Mesendoderm (in vitro differentiated cells): ENCODE measurements around the gene CADPS2.

Experiments
- DNase-seq: peaks from one replicate; pipeline ENCODE4 v3.0.0; 2013
- H2AK5ac ChIP-seq: 2 replicates; pipeline ENCODE4 v1.6.1; 2013; ENCODE audit warnings: low read length, inconsistent platforms
- H2BK120ac ChIP-seq: 2 replicates; pipeline ENCODE4 v1.6.1; 2013; ENCODE audit warnings: low read depth, mild to moderate bottlenecking, low read length, moderate library complexity, mixed read lengths
- H2BK15ac ChIP-seq: replicated peaks from 2 replicates; pipeline ENCODE4 v1.6.1; 2013; ENCODE audit warnings: low read depth, mild to moderate bottlenecking, moderate library complexity
- H2BK5ac ChIP-seq: 2 replicates; pipeline ENCODE4 v1.6.1; 2013; ENCODE audit warnings: low read length, inconsistent platforms
- H3K18ac ChIP-seq: 2 replicates; pipeline ENCODE4 v1.6.1; 2013; ENCODE audit warnings: mild to moderate bottlenecking, low read length, mixed read lengths
- H3K23ac ChIP-seq: one replicate; pipeline ENCODE4 v1.6.1; 2013; ENCODE audit warnings: low read length
- H3K27ac ChIP-seq: 2 replicates; pipeline ENCODE4 v1.5.1; 2013; ENCODE audit warnings: low read depth, mild to moderate bottlenecking, inconsistent platforms, low read length, moderate library complexity
- H3K27me3 ChIP-seq: 2 replicates; pipeline ENCODE4 v1.6.1; 2013; ENCODE audit warnings: low read length, control low read depth, mild to moderate bottlenecking, inconsistent platforms; ENCODE audit not compliant: insufficient read depth, poor library complexity
- H3K36me3 ChIP-seq: 2 replicates; pipeline ENCODE4 v1.6.1; 2013; ENCODE audit warnings: low read length, inconsistent platforms; ENCODE audit not compliant: control insufficient read depth, insufficient read depth
- H3K4ac ChIP-seq: one replicate; pipeline ENCODE4 v1.6.1; 2013; ENCODE audit warnings: low read depth, mild to moderate bottlenecking, low read length, moderate library complexity
- H3K4me1 ChIP-seq: 2 replicates; pipeline ENCODE4 v1.6.1; 2013; ENCODE audit warnings: low read depth, low read length, inconsistent platforms; ENCODE audit not compliant: control insufficient read depth
- H3K4me2 ChIP-seq: 2 replicates; pipeline ENCODE4 v1.6.1; 2013; ENCODE audit warnings: low read length
- H3K4me3 ChIP-seq: 2 replicates; pipeline ENCODE4 v1.5.1; 2013; ENCODE audit warnings: mild to moderate bottlenecking, low read length
- H3K56ac ChIP-seq: one replicate; pipeline ENCODE4 v1.6.1; 2013; ENCODE audit warnings: low read length
- H3K79me1 ChIP-seq: 2 replicates; pipeline ENCODE4 v1.6.1; 2013; ENCODE audit warnings: low read length, inconsistent platforms
- H3K79me2 ChIP-seq: 2 replicates; pipeline ENCODE4 v1.6.1; 2013; ENCODE audit warnings: mild to moderate bottlenecking, low read length; ENCODE audit not compliant: control insufficient read depth, insufficient read depth
- H3K9ac ChIP-seq: 2 replicates; pipeline ENCODE4 v1.6.1; 2013; ENCODE audit warnings: low read length, inconsistent platforms
- H4K5ac ChIP-seq: one replicate; pipeline ENCODE4 v1.6.1; 2013; ENCODE audit warnings: low read length
- H4K8ac ChIP-seq: one replicate; pipeline ENCODE4 v1.6.1; 2013; ENCODE audit warnings: low read depth, mild to moderate bottlenecking, control low read depth, low read length, moderate library complexity
- WGBS: extraction: QIAGEN DNeasy Blood & Tissue Kit; methylation state at CpG from one replicate; pipeline ENCODE4 v1.1.7; 2013; ENCODE audit warnings: low lambda C conversion rate, missing lambda C conversion rate; ENCODE audit not compliant: insufficient coverage; ENCODE audit errors: extremely low coverage; 5-methylcytosine and 5-hydroxymethylcytosine counted together

The CADPS2 gene

DNA sequence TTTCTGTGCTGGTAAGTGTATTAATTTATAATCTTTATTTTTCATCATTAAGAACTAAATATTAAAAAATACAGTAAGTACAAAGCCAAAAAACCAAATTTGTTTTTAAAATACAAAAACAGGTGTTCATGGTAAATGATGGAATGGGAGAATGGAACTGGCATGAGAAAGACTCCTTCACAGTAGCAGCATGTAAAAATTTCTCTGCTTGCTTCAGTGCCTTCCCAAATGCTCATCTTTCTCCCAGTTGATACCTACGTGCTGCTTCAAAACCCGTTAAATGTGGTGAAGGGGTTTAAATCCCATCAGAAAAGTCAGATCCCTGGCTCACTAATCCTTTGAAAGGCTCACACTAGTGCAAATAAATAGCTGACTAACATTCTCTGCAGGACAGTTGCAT lies 191.6 kb downstream of the CADPS2 start:
- Histone ChIP-seq H2BK120ac (no peak overlapping the region), H3K36me3 (no peaks in the 10 kb centered on the region), H3K79me1 (no peaks in the 10 kb centered on the region), H3K9ac (no peak overlapping the region), H2AK5ac (no peak overlapping the region), H3K4ac (no peak overlapping the region), H2BK15ac (no peak overlapping the region), H4K8ac (no peak overlapping the region), H3K23ac (no peak overlapping the region), H2BK5ac (no peak overlapping the region), H3K4me3 (no peak overlapping the region), H3K18ac (no peak overlapping the region), H3K27ac (no peak overlapping the region), H3K27me3 (no peaks in the 10 kb centered on the region), H3K56ac (no peak overlapping the region), H4K5ac (no peak overlapping the region), H3K4me1 (no peaks in the 10 kb centered on the region), H3K4me2 (no peak overlapping the region), H3K79me2 (no peaks in the 10 kb centered on the region)
- WGBS = no CpG with 5 or more reads among the region's 2 CpGs
- no peak for DNase-seq

DNA sequence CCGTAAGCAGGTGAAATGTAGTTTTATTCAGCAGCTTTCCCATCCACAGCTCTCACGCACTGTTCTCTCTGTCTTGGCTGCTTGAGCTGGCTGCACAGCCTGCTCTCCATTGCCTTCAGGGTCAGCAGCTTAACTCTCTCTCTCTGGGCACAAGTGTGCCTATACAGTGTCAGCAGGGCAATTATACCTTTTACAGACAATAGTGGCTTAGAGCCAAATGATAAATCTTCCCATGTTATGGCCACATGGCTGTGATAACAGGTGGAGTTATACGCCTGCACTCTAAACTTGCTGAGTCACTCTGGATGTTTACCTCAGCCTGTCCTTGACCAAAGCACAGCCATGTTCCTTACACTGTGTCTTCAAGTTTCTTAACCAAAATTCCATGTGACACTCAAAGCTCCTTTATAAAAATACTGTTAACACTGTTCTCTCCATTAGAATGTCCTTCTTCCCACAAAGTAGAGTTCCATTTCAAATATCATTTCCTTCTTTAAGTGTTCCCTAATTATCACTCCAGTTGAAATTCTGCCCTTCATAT lies 193.4 kb downstream of the CADPS2 start:
- no peak overlapping the region for H4K8ac ChIP-seq
- no peak overlapping the region for H4K5ac ChIP-seq
- no CpG with 5 or more reads among the region's 3 CpGs for WGBS
- no peak overlapping the region for H3K4ac ChIP-seq
- H3K23ac ChIP-seq = no peak overlapping the region
- H3K79me2 ChIP-seq = no peaks in the 10 kb centered on the region
- H3K27ac ChIP-seq = no peak overlapping the region
- H3K4me2 ChIP-seq = no peak overlapping the region
- H2BK5ac ChIP-seq = no peak overlapping the region
- H3K4me3 ChIP-seq = no peak overlapping the region
- no peaks in the 10 kb centered on the region for H3K27me3 ChIP-seq
- no peak overlapping the region for H2BK15ac ChIP-seq
- no peaks in the 10 kb centered on the region for H3K4me1 ChIP-seq
- no peak overlapping the region for H3K56ac ChIP-seq
- no peak overlapping the region for H3K18ac ChIP-seq
- no peak overlapping the region for H2BK120ac ChIP-seq
- no peaks in the 10 kb centered on the region for H3K36me3 ChIP-seq
- DNase-seq = no peak
- no peaks in the 10 kb centered on the region for H3K79me1 ChIP-seq
- H3K9ac ChIP-seq = no peak overlapping the region
- no peak overlapping the region for H2AK5ac ChIP-seq

DNA sequence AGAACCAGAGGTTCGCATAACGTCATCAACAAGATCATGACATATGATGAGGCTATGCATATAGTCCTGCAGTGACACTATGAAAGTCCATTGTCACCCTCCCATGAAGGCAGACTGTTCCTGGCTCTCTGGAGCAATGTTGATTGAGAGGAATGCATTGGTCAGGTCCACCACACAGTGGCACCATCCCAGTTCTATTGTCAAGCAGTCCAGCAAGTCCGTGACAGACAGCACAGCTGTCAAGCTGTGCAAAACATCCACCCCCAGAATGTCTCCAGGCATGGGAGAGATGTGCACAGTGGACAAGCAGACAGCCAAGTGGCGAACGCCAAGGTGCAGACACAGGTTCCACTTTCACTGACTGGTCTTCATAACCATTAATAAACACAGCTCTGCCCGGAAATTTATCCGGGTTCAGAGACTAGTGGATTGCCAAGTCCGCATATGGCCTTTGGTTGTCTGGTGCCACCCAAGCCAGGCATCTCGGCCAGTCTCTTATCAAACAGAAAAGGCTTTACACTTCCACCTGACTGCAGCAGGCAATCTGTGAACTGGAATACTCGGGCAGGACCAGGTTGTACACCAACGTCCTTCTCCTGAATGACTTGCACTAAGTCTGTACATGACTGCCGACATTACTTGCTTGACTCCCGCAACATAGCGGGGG lies 194.6 kb downstream of the CADPS2 start:
- H3K9ac ChIP-seq = no peak overlapping the region
- no peak for DNase-seq
- no peak overlapping the region for H3K4ac ChIP-seq
- H4K5ac ChIP-seq = no peak overlapping the region
- WGBS = no CpG with 5 or more reads among the region's 14 CpGs
- no peak overlapping the region for H3K4me3 ChIP-seq
- no peaks in the 10 kb centered on the region for H3K4me1 ChIP-seq
- no peak overlapping the region for H2BK5ac ChIP-seq
- no peak overlapping the region for H3K56ac ChIP-seq
- no peak overlapping the region for H3K27ac ChIP-seq
- no peak overlapping the region for H2AK5ac ChIP-seq
- H3K36me3 ChIP-seq = no peaks in the 10 kb centered on the region
- no peak overlapping the region for H3K18ac ChIP-seq
- no peaks in the 10 kb centered on the region for H3K27me3 ChIP-seq
- no peaks in the 10 kb centered on the region for H3K79me2 ChIP-seq
- H3K79me1 ChIP-seq = no peaks in the 10 kb centered on the region
- no peak overlapping the region for H3K23ac ChIP-seq
- no peak overlapping the region for H3K4me2 ChIP-seq
- H4K8ac ChIP-seq = no peak overlapping the region
- no peak overlapping the region for H2BK15ac ChIP-seq
- no peak overlapping the region for H2BK120ac ChIP-seq

DNA sequence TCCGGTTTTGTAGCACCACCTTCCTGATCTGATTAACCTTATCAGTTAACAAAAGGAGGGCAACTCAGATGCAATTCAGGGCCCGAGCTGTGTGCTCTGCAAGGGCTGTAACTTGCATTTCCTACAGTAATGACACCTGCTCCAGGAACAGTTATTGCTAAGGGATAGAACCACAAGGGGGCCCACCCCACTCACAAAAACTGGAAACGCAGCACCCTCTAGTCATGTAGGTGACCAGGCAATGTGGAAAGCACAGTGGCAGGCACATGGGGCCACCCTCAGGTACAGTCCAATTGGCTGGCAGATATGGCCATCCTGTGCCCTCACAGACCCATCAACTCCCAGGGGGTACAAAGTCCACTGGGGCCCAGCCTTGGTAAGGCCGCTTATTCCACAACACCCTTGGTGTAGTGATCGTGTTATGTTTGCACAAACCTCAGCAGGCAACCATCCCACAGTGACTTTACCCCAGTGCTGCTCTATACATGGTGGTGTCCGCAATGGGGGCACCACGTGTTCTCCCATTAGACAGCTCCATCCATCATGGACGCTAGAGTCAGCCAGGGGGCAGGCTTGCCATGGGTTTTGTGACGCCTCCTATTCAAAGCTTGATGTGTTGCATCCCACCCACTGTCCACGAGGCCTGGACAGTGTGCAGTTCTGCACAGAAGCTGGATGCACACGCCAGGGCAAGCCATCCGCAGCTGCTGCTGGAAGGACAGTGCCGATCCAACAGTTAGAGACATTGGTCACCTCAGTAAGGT lies 196.7 kb downstream of the CADPS2 start:
- Histone ChIP-seq H3K27me3 (no peaks in the 10 kb centered on the region), H2BK120ac (no peak overlapping the region)
- WGBS = no CpG with 5 or more reads among the region's 13 CpGs

GRCh38 chr7:122688400-122688998 lies 197.8 kb downstream of the CADPS2 start:
- Histone ChIP-seq H2BK120ac (no peak overlapping the region), H3K27me3 (no peaks in the 10 kb centered on the region), H2AK5ac (no peak overlapping the region), H4K5ac (no peak overlapping the region), H3K79me1 (no peaks in the 10 kb centered on the region), H3K23ac (no peak overlapping the region), H3K79me2 (no peaks in the 10 kb centered on the region), H2BK15ac (no peak overlapping the region), H3K36me3 (no peaks in the 10 kb centered on the region), H3K4me1 (no peaks in the 10 kb centered on the region), H3K27ac (no peak overlapping the region), H3K56ac (no peak overlapping the region), H2BK5ac (no peak overlapping the region), H3K9ac (no peak overlapping the region), H3K4ac (no peak overlapping the region), H3K18ac (no peak overlapping the region), H4K8ac (no peak overlapping the region), H3K4me2 (no peak overlapping the region), H3K4me3 (no peak overlapping the region)
- DNase-seq = no peak
- WGBS = no CpG with 5 or more reads among the region's 6 CpGs

More for the DNA sequence above, 196.7 kb downstream of the CADPS2 start:
- Histone ChIP-seq H3K23ac (no peak overlapping the region), H2AK5ac (no peak overlapping the region), H2BK5ac (no peak overlapping the region), H3K27ac (no peak overlapping the region), H3K4me2 (no peak overlapping the region), H3K79me2 (no peaks in the 10 kb centered on the region), H3K36me3 (no peaks in the 10 kb centered on the region), H3K79me1 (no peaks in the 10 kb centered on the region), H3K9ac (no peak overlapping the region), H3K4me3 (no peak overlapping the region), H2BK15ac (no peak overlapping the region), H4K5ac (no peak overlapping the region), H4K8ac (no peak overlapping the region), H3K56ac (no peak overlapping the region), H3K4ac (no peak overlapping the region), H3K18ac (no peak overlapping the region), H3K4me1 (no peaks in the 10 kb centered on the region)
- no peak for DNase-seq
